GM08714 (cell line): Measurements from ENCODE around the gene TPM4.
"Not testable (repeated sequence)": the region's sequence is repeated elsewhere in the genome, so short reads cannot be mapped to it uniquely, and the experiment has no call there.

Experiments used
- H3K4me3 ChIP-seq: fragments of 200-500 bp; sonication (Bioruptor generic); 2 replicates; pipeline ENCODE4 v1.5.1; 2014; ENCODE audit warnings: mild to moderate bottlenecking, low read length, inconsistent platforms
- ZNF274 ChIP-seq: IDR thresholded peaks from 2 replicates; pipeline ENCODE4 v1.6.1; 2012; ENCODE audit warnings: mild to moderate bottlenecking, low read depth, low read length

Gene TPM4

DNA sequence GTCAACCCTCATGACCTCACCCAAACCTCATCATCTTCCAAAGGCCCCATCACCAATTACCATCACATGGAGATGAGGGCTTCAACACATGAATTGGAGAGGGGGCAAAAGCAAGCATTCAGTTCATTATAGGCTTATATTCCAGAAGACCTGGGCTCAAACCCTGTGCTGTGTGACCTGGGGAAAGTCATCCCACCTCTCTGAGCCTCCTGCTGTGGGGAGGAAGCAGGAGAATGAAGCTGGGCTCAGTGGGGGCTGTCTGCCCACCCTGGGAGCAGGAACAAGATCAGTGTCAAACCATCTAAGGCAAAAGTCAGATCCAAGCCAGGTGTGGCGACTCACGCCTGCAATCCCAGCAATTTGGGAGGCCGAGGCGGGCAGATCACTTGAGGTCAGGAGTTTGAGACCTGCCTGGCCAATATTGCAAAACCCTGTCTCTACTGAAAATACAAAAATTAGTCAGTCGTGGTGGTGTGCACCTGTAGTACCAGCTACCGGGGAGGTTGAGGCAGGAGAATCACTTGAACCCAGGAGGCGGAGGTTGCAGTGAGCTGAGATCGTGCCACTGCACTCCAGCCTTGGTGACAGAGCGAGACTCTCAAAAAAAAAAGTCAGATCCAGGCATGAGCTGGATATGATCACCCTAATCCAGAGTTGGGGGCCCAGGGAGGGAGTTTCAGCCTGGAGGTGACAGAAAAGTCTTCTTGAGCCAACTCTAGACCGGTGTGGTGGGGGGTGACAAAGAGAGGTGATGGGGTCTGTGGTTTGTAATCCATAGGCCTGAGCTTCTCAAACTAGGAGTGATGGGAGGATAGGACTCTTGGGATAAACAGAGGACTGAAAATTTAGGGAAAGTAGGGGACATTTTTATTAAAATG is 1.6 kb upstream of the TPM4 start:
- no peak for TF ChIP-seq ZNF274
- no peak overlapping the region for H3K4me3 ChIP-seq

DNA sequence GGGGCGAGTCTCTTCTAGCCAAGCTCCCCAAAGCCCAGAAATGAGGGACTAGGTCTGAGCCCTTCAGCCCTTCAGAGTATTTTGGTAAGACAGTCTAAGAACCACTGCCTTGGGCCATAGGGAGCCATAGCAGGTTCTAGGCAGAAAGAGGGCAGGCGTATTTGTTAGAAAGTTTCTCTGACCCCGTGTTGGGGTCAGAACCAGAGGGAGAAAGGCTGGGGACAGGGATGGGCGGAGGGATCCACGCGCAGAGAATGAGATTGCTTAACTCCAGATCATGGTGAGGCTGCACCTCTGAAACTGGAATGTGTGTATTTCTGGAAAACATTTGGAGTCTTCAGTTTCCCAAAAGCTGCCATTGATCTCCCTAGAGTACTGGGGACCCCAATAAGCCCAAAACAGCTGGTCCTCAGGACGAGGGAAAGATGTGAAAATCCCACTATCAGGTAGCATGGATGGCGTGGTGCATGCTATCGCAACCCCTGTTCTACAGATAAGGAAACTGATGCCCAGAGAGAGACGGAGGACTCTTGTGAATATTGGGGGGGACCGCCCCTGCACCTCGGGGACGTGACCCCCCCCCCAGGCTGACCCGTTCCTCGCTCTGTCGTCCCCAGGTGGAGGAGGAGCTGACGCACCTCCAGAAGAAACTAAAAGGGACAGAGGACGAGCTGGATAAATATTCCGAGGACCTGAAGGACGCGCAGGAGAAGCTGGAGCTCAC is 703 bp upstream of the TPM4 start:
- TF ChIP-seq ZNF274 = no peak

DNA sequence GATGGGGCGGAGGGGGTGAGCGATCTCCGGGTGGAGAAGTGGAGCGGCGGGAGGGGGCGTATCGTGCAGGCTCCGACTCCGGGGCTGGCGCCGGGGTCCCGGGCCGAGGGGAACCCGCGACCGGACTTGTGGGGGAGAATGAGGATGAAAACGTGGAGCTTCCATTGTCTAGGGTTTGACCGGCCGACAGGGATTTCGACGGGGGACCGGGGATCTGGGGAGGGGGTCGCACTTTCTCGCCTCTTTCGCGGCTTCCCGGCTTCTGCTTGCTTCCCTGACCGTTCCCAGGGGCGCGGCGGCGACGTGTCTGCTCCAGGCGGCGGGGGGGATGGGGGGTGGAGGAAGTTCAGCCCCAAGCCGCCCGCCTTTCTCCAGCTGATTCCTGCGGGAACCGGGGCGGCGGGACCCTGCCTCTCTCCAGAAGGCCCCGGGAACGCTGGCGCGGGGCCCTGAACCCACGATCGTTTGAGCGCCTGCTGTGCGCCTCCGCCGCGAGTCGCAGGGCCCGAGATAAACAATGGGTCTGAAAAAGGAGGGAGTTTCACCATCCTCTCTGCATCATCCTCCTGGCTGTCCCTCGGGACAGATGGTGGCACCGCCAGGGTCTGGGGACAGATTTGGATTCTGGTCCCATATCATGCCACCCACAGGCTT is 790 bp downstream of the TPM4 start:
- peak overlapping the region; percentile 90 for H3K4me3 ChIP-seq
- no peak for TF ChIP-seq ZNF274

More for the DNA sequence above, 703 bp upstream of the TPM4 start:
- H3K4me3 ChIP-seq = peak overlapping the region; percentile 90; the same call in 1 of the 2 replicates

DNA sequence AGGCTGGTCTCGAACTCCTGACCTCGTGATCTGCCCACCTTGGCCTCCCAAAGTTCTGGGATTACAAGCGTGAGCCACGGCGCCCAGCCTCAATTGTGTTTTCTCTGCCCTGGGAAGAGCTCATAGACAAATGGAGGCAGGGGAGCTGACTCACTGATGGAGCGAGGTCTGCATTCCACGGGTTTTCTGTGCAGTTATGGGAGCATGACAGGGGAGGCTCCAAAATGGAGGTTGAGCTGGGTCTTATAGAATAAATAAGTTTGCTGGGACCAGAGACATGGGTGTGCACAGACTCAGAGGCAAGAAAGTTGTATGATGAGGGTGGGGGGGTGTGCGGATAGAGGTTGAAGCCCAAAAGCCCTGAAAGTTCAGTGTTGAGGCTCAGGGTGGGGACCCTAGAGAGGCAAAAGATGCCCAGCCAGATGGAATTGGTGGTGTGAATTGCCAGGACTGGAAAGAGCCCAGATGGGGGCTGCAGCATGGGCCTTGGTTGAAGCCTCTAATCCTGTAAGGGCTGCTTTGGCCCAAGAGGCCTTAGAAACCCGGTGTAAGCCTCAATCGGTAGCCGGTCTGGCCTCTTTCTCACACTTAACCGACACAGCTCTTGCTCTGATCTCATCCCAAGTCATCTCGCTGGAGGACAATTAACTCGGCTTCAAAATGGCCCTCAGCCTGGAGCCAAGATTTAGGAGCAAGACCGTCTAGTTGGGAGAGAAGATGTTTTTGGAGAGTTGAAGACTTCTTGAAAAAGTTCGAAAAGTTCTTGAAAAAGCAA is 1.9 kb downstream of the TPM4 start:
- no peak for TF ChIP-seq ZNF274
- H3K4me3 ChIP-seq = peak overlapping the region; percentile 90

DNA sequence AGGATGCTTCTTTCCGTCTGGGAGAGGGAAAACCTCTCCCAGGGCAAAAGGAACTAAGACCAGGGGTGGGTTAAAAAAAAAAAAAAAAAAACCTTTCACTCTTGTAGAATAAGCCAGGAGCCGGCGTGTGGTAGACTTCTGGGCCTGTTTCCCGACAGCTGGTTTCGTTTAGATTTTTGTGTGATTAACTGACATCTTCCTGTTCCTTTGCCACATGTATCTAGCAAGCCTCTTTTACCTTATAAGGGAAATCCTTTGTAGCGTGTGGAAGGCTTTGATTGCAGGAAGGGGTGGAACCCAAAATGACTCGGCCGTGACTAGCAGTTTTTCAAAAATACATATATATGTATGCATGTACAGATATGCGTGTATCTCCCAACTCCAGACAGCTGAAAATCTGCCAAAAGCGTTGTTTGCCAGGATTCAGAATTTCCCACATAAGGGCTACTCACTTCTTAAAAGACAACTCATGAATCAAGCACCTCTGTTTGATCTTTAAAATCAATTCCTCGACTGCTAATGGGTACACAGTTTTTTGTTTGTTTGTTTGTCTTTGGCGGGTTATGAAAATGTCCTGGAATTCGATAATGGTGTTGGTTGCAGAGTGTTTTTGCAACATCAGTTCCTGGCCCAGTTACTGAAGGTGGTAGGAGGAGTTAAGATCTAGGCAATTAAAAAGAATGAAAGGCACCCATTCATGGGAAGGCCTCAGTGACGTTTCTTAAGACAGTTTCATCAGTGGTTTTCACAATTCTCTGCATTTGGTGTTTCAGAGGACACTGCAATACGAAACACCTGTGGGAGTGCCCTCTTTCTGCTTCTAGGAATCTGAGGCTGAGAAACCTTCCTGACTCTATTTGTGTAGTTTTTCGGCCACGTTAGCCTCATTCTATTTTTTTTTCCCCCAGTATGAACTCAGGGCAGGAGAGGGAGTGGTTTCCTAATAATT is 2.7 kb downstream of the TPM4 start:
- peak overlapping the region; percentile 90 for H3K4me3 ChIP-seq
- TF ChIP-seq ZNF274 = no peak

DNA sequence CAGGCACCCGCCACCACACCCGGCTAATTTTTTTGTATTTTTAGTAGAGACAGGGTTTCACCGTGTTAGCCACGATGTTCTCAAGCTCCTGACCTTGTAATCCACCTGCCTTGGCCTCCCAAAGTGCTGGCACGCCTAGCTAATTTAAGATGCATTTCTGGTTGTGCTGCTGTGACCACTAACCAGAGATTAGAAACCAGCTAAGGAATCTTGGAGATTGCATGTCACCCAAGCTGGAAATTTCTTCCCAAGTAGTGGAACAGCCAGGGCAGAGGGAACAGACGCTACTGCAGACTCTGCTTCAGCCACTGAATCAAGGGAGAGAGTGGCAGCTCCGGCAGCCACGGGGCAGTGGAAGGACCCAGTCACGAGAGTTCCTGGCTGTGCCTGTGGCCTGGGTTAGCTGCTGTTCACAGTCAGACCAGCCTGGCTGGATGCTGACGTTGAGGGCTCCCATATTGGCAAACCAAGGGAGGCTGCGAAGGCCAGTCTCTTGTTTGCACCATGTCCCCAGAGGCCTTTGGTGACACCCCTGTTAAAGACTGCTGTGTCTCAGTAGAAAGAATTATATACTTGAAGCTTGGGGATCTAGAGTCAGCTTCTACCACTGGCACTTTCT is 7.9 kb downstream of the TPM4 start:
- no peak for TF ChIP-seq ZNF274
- H3K4me3 ChIP-seq = no peak overlapping the region

DNA sequence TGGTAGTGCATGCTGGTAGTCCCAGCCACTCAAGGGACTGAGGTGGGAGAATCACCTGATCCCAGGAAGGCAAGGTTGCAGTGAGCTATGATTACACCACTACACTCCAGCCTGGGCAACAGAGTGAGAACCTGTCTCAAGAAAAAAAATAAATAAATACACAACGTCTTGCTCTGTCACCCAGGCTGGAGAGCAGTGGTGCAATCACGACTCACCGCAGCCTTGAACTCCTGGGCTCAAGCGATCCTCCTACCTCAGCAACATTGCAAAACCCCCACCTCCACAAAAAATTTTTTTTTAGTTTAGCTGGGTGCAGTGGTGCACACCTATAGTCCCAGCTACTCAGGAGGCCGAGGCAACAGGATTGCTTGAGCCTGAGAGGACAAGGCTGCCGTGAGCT is 8.8 kb downstream of the TPM4 start:
- H3K4me3 ChIP-seq = no peak overlapping the region

DNA sequence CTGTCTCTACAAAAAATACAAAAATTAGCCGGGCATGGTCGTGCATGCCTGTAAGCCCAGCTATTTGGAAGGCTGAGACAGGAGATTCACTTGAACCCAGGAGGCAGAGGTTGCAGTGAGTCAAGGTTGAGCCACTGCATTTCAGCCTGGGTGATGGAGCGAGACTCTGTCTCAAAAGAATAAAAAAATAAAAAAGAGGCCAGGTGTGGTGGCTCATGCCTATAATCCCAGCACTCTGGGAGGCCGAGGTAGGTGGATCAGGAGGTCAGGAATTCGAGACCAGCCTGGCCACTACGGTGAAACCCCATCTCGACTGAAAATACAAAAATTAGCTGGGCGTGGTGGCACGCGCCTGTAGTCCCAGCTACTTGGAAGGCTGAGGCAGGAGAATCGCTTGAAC is 11.1 kb downstream of the TPM4 start:
- H3K4me3 ChIP-seq = not testable (repeated sequence)

More for the DNA sequence above, 8.8 kb downstream of the TPM4 start:
- TF ChIP-seq ZNF274 = no peak

DNA sequence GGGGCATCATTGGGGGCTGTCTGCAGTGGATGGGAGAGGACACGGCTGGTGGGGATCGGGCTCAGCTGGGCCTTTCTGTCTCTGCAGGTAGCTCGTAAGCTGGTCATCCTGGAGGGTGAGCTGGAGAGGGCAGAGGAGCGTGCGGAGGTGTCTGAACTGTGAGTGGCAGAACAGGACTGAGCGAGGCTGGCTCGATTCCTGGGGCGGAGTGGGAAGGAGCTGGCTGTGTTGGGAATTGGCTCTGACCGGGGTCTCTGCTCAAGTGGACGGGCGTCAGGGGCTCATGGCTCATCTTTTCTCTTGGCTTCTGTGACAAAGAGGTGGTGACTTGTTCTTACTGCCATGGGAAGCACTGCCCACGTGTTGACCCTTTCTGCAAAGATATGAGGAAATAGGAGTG is 11.6 kb downstream of the TPM4 start:
- TF ChIP-seq ZNF274 = no peak

DNA sequence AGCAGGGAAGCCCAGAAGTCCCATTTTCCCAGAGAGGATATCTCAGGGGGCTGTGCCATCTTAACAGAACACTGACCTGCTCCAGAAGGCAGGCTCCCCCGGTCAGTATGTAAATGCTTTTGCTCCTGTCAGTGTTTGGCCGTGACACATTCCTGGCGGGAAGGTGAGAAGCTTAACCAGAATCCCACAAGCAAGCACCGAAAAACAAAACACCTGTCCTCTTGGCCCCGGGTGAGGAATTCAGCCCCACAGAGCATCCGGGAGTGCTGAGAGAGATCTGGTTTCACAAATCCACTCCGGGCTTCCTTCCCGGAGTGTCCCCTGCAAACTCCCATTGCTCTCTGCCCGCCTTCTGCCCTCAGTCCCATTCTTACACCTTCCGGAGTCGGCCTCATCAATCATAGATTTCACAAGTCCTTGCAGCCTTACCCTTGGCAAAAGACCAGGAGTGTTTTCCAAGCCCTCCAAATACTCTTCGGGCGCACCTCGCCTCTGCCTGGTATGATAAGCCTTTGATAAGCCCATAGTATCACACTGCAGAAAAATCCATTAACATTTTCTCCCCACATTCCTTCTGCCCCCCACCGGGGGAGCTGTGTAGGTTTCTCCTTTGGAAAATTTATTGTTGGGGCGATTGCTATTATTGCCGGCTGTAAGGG is 12.2 kb downstream of the TPM4 start:
- H3K4me3 ChIP-seq = no peak overlapping the region
- TF ChIP-seq ZNF274 = no peak

More for the DNA sequence above, 11.6 kb downstream of the TPM4 start:
- H3K4me3 ChIP-seq = no peak overlapping the region

DNA sequence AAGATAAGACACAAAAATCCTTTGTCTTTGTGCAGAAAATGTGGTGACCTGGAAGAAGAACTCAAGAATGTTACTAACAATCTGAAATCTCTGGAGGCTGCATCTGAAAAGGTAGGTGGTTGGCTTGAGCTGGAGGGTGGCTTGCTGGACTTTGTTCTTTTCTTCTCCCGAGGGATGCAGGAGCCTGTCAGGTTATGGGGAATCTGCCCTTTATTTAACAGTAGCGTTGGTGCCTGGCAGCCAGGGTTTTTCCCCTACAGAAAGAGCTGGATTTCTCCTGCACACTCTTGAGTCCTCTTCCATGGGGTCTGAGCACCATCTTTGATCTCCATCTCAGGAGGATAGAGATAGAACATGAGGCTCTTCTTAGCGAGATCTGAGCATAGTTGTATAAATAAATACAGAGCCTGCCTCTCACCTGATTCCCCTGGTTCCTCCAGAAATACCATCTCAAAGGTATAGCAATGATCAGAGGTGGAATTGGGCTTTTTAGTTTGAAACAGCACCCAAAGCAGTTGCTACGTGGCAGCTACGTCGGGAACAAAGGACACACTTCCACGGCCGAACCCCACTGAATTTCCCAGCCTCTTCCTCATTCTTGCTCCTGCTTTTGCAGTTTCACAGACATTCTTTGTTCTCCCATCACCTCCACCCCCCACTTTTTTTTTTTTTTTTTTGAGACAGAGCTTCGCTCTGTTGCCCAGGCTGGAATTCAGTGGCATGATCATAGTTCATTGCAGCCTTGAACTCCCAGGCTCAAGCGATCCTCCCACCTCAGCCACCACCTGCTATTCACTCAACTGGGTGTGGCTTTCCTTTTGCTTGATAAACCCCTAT is 12.9 kb downstream of the TPM4 start:
- H3K4me3 ChIP-seq = no peak overlapping the region
- no peak for TF ChIP-seq ZNF274
